Measurements from ENCODE around the gene DACH2. TPM values are rescaled to one million over a fixed set of nuclear protein-coding genes. Genes with fewer than 3 reads are reported as not detected.

DACH2 gene
- total and polyA plus RNA-seq, 2 of the 4 experiments (the other 2 are of a cell fraction) = 2.8 to 3.8 TPM

GRCh38 chrX:86263526-86263925 lies 115.3 kb downstream of the DACH2 start:
- Histone ChIP-seq H4K20me1 (ENCODE audit: insufficient read depth, low read length) (no peaks in the 10 kb centered on the region), H3K9ac (ENCODE audit: low read depth, low read length) (no peak overlapping the region), H4K91ac (ENCODE audit: insufficient read depth, low read depth, low read length) (no peak overlapping the region), H2AK9ac (replicated peaks; ENCODE audit: low read depth, low read length, poor library complexity) (no peak overlapping the region), H3K9me3 (ENCODE audit: control insufficient read depth, insufficient read depth, low read length) (no peaks in the 10 kb centered on the region), H3K4me1 (ENCODE audit: control insufficient read depth, insufficient read depth, low read length) (no peaks in the 10 kb centered on the region), H4K5ac (ENCODE audit: low read depth, low read length) (no peak overlapping the region), H3K4me2 (ENCODE audit: low read depth, low read length) (no peak overlapping the region), H3K23ac (ENCODE audit: low read depth, low read length) (no peak overlapping the region), H3K4ac (ENCODE audit: low read depth, low read length) (no peak overlapping the region), H3K79me1 (ENCODE audit: low read depth in 1 of 2, low read length in 2 of 2) (no peaks in the 10 kb centered on the region), H2BK120ac (ENCODE audit: low read depth, low read length) (no peak overlapping the region), H2AK5ac (ENCODE audit: low read depth, low read length) (no peak overlapping the region), H3K14ac (replicated peaks; ENCODE audit: low read depth, low read length) (no peak overlapping the region), H3K36me3 (ENCODE audit: control insufficient read depth, insufficient read depth, low read length) (no peaks in the 10 kb centered on the region), H3K9me1 (ENCODE audit: insufficient read depth, low read length) (no peaks in the 10 kb centered on the region), H4K8ac (ENCODE audit: low read depth in 2 of 2, low read length in 2 of 2) (no peak overlapping the region), H3K4me3 (ENCODE audit: insufficient read depth, low read depth, low read length) (no peak overlapping the region), H3K18ac (ENCODE audit: low read depth, low read length) (no peak overlapping the region), H2BK5ac (ENCODE audit: low read depth, low read length, poor library complexity, severe bottlenecking) (no peak overlapping the region), H2BK20ac (ENCODE audit: low read depth, low read length) (no peak overlapping the region), H3K27ac (ENCODE audit: insufficient read depth, low read length) (no peak overlapping the region), H3K56ac (ENCODE audit: extremely low read depth, insufficient read depth, low read length) (no peak overlapping the region), H3K27me3 (ENCODE audit: control insufficient read depth, insufficient read depth, low read length) (no peaks in the 10 kb centered on the region), H2AFZ (replicated peaks; ENCODE audit: low read length, poor library complexity) (no peak overlapping the region), H2BK15ac (ENCODE audit: low read depth, low read length) (no peak overlapping the region)
- intact Hi-C loops (cut with micrococcal nuclease) = no loop called here
- dilution Hi-C loops (cut with HindIII; ENCODE audit: low sequenced_read_pairs, unreplicated experiment) = no loop called here
- ATAC-seq (ENCODE audit: low read depth) (no peak), DNase-seq (no peak)
- ChIA-PET CTCF (no interaction called here), POLR2A (ENCODE audit: unreplicated experiment) (no interaction called here)
- in situ Hi-C loops (cut with MboI; ENCODE audit: low sequenced_read_pairs) = no loop called here
- no TSS peak for BruUV-seq (replicated peaks)
- TF ChIP-seq ELK1 (IDR thresholded peaks at IDR 0.05; ENCODE audit: borderline replicate concordance, low read depth, low read length) = no peak

All from IMR-90 (cell line).